ENCODE data around the gene EPHB4.

The EPHB4 gene

DNA sequence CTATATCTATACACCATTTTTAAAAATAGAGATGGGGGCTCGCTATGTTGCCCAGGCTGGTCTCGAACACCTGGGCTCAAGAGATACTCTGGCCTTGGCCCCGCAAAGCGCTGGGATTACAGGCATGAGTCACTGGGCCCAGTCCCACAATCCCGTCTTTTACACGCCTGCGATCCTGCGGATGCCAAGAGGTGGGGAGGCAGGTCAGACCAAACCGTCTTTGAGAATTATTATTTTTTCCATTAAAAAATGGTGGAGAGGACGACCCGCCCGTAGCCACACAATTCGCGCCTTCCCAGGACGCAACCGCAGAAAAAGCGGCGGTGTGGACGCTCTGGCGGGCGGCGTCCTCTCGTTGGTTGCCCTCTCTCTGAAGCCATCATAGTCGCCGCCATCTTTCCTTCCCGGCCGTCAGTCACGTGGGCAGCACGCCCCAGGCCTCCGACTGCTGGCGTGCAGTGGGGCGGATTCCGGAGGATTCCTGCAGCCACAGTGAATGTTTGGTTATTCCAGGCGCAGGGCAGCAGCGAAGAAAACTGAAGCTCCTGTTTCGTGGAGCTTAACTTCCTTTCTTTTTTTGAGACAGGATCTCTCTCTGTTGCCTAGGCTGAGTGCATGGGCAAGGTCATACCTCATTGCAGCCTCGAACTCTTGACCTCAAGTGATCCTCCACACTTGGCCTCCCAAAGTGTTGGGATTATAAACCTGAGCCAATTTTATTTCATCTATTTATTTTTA lies 9.9 kb upstream of the EPHB4 start (continued):
- TF ChIP-seq, protein P1, sequence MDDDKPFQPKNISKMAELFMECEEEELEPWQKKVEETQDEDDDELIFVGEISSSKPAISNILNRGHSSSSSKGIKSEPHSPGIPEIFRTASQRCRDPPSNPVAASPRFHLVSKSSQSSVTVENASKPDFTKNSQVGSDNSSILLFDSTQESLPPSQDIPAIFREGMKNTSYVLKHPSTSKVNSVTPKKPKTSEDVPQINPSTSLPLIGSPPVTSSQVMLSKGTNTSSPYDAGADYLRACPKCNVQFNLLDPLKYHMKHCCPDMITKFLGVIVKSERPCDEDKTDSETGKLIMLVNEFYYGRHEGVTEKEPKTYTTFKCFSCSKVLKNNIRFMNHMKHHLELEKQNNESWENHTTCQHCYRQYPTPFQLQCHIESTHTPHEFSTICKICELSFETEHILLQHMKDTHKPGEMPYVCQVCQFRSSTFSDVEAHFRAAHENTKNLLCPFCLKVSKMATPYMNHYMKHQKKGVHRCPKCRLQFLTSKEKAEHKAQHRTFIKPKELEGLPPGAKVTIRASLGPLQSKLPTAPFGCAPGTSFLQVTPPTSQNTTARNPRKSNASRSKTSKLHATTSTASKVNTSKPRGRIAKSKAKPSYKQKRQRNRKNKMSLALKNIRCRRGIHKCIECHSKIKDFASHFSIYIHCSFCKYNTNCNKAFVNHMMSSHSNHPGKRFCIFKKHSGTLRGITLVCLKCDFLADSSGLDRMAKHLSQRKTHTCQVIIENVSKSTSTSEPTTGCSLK (tag by site-specific recombination; IDR thresholded peaks at IDR 0.05): no peak
- TF ChIP-seq, protein P2, sequence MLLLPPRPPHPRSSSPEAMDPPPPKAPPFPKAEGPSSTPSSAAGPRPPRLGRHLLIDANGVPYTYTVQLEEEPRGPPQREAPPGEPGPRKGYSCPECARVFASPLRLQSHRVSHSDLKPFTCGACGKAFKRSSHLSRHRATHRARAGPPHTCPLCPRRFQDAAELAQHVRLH (tag by site-specific recombination; IDR thresholded peaks at IDR 0.05): no peak; the same call in 1 of the 2 replicates
- no peak for TF ChIP-seq ZNF521 (tag by site-specific recombination; IDR thresholded peaks at IDR 0.05)
- TF ChIP-seq ZNF248 (tag by site-specific recombination; IDR thresholded peaks at IDR 0.05): no peak
- TF ChIP-seq ZFP37 (tag by site-specific recombination; IDR thresholded peaks at IDR 0.05): peak; percentile 91
- peak; percentile 98 for TF ChIP-seq ZNF324 (tag by site-specific recombination; IDR thresholded peaks at IDR 0.05)
- TF ChIP-seq, protein P3, sequence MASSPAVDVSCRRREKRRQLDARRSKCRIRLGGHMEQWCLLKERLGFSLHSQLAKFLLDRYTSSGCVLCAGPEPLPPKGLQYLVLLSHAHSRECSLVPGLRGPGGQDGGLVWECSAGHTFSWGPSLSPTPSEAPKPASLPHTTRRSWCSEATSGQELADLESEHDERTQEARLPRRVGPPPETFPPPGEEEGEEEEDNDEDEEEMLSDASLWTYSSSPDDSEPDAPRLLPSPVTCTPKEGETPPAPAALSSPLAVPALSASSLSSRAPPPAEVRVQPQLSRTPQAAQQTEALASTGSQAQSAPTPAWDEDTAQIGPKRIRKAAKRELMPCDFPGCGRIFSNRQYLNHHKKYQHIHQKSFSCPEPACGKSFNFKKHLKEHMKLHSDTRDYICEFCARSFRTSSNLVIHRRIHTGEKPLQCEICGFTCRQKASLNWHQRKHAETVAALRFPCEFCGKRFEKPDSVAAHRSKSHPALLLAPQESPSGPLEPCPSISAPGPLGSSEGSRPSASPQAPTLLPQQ (tag by site-specific recombination; IDR thresholded peaks at IDR 0.05): peak; percentile 91
- TF ChIP-seq ZSCAN23 (tag by site-specific recombination; IDR thresholded peaks at IDR 0.05): no peak
- TF ChIP-seq ZNF555 (tag by site-specific recombination; conservative IDR thresholded peaks at IDR 0.05): no peak
- TF ChIP-seq YY2 (tag by site-specific recombination; IDR thresholded peaks at IDR 0.05): peak; percentile 100
- TF ChIP-seq, protein P4, sequence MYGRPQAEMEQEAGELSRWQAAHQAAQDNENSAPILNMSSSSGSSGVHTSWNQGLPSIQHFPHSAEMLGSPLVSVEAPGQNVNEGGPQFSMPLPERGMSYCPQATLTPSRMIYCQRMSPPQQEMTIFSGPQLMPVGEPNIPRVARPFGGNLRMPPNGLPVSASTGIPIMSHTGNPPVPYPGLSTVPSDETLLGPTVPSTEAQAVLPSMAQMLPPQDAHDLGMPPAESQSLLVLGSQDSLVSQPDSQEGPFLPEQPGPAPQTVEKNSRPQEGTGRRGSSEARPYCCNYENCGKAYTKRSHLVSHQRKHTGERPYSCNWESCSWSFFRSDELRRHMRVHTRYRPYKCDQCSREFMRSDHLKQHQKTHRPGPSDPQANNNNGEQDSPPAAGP (tag by site-specific recombination; IDR thresholded peaks at IDR 0.05): peak; percentile 97
- no peak for TF ChIP-seq ZNF621 (tag by site-specific recombination; IDR thresholded peaks at IDR 0.05)
- TF ChIP-seq HOXD13 (CRISPR knock-in tag; IDR thresholded peaks at IDR 0.05; ENCODE audit: borderline replicate concordance): no peak
- TF ChIP-seq ZIC2 (tag by site-specific recombination; IDR thresholded peaks at IDR 0.05): peak; percentile 78
- TF ChIP-seq ZNF473 (tag by site-specific recombination; IDR thresholded peaks at IDR 0.05): no peak
- TF ChIP-seq ZNF335 (tag by site-specific recombination; conservative IDR thresholded peaks at IDR 0.05): peak; percentile 99
- TF ChIP-seq KLF8 (tag by site-specific recombination; IDR thresholded peaks at IDR 0.05): peak; percentile 97
- TF ChIP-seq, protein P5, sequence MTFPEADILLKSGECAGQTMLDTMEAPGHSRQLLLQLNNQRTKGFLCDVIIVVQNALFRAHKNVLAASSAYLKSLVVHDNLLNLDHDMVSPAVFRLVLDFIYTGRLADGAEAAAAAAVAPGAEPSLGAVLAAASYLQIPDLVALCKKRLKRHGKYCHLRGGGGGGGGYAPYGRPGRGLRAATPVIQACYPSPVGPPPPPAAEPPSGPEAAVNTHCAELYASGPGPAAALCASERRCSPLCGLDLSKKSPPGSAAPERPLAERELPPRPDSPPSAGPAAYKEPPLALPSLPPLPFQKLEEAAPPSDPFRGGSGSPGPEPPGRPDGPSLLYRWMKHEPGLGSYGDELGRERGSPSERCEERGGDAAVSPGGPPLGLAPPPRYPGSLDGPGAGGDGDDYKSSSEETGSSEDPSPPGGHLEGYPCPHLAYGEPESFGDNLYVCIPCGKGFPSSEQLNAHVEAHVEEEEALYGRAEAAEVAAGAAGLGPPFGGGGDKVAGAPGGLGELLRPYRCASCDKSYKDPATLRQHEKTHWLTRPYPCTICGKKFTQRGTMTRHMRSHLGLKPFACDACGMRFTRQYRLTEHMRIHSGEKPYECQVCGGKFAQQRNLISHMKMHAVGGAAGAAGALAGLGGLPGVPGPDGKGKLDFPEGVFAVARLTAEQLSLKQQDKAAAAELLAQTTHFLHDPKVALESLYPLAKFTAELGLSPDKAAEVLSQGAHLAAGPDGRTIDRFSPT (tag by site-specific recombination; IDR thresholded peaks at IDR 0.05): 0 out of 2 replicates have a peak, but pooled peaks have one; percentile 19
- no peak for TF ChIP-seq ZBTB48 (tag by site-specific recombination; IDR thresholded peaks at IDR 0.05)
- TF ChIP-seq ZFP3 (tag by site-specific recombination; IDR thresholded peaks at IDR 0.05; ENCODE audit: low read depth): no peak
- TF ChIP-seq YY1 (tag by site-specific recombination; IDR thresholded peaks at IDR 0.05): peak; percentile 99
- no peak for TF ChIP-seq TCF7L2 (IDR thresholded peaks at IDR 0.05; ENCODE audit: borderline replicate concordance, low read depth, low read length)
- TF ChIP-seq ZNF221 (tag by site-specific recombination; IDR thresholded peaks at IDR 0.05; ENCODE audit: borderline replicate concordance): no peak
- TF ChIP-seq, protein P6, sequence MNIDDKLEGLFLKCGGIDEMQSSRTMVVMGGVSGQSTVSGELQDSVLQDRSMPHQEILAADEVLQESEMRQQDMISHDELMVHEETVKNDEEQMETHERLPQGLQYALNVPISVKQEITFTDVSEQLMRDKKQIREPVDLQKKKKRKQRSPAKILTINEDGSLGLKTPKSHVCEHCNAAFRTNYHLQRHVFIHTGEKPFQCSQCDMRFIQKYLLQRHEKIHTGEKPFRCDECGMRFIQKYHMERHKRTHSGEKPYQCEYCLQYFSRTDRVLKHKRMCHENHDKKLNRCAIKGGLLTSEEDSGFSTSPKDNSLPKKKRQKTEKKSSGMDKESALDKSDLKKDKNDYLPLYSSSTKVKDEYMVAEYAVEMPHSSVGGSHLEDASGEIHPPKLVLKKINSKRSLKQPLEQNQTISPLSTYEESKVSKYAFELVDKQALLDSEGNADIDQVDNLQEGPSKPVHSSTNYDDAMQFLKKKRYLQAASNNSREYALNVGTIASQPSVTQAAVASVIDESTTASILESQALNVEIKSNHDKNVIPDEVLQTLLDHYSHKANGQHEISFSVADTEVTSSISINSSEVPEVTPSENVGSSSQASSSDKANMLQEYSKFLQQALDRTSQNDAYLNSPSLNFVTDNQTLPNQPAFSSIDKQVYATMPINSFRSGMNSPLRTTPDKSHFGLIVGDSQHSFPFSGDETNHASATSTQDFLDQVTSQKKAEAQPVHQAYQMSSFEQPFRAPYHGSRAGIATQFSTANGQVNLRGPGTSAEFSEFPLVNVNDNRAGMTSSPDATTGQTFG (tag by site-specific recombination; IDR thresholded peaks at IDR 0.05; ENCODE audit: borderline replicate concordance): no peak
- no peak; the same call in 1 of the 2 replicates for TF ChIP-seq ZFHX2 (tag by site-specific recombination; conservative IDR thresholded peaks at IDR 0.05)
